HG03095 (cell line): ENCODE results near the gene ATG9A.

Source experiments
- ATAC-seq: cut with Tn5 transposase; IDR thresholded peaks from one replicate; pipeline ENCODE4 v1.9.1; 2021; ENCODE audit warnings: moderate library complexity; ENCODE audit not compliant: unreplicated experiment

Gene ATG9A

DNA sequence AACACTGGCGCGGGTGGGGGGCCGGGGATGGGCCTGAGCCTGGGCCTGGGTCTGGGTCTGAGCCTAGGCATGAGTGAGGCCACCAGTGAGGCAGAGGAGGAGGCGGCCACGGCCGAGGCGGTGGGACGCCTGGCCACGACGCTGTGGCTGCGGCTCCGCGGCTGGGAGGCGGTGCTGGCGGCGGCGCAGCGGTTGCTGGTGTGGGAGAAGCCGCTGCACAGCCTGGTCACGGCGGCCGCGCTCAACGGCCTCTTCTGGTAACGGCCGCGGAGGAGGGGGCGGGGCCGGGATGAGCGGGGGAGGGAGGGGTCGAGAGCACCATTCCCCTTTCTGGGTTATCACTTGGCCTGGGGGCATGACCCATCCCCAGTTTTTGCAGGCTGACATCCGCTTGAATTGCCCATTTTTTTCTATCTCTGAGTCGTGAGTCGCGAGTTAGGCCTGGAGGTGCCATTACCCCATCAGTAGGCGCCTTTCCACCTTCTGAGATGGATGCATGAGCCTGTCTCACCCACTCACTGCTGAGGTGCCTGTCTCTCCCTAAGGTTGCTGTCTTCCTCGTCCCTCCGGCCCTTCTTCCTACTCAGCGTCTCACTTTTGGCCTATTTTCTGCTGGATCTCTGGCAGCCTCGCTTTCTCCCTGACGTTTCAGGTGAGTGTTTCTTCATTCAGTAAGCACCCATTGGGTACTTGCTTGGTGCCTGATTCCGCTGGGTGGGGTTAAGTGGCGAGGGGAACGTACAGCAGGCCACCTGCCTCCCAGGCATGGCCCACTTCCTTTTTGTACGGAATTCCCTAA lies 50.9 kb downstream of the ATG9A start:
- peak; percentile 17 for ATAC-seq

GRCh38 chr2:219177552-219178376 lies 51.7 kb downstream of the ATG9A start, which contains the start of gene RETREG2:
Gene RETREG2, plus strand, starts transcription at chr2:219178275. Its CDS starts 78 bp downstream, at chr2:219178353.
- peak; percentile 37 for ATAC-seq

GRCh38 chr2:219176818-219177551 lies 52.5 kb downstream of the ATG9A start, which contains the start of gene CNPPD1:
Gene CNPPD1, minus strand, starts transcription at chr2:219176925. Its CDS starts 97 bp downstream, at chr2:219176828.
- ATAC-seq: peak; percentile 63

- peak; percentile 19 for ATAC-seq
These were observed 53.3 kb downstream of the ATG9A start for GRCh38 chr2:219175928-219176817.

- no peak for ATAC-seq
These were observed 54.0 kb downstream of the ATG9A start for GRCh38 chr2:219175486-219175885.

GRCh38 chr2:219174801-219175200 lies 54.6 kb downstream of the ATG9A start:
- no peak for ATAC-seq

DNA sequence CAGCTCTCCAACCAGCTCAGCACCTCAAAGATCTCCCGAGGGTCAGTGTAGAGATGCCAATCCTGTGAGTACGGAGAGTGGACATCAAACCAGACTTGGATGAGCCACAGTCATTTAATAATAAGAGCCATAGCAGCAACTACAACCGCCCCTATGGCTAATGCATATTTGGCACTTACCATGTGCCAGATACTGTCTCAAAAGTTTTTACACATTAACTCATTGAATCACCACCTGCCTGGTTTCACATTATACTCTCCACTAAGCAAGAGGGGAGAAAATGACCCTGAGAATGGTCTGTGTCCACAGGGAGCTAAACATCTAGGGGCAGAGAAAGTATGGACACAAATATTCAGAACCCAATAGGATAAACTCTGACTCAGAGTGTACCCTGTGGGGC lies 55.3 kb downstream of the ATG9A start:
- no peak for ATAC-seq

GRCh38 chr2:219173176-219173575 lies 56.3 kb downstream of the ATG9A start:
- no peak for ATAC-seq

DNA sequence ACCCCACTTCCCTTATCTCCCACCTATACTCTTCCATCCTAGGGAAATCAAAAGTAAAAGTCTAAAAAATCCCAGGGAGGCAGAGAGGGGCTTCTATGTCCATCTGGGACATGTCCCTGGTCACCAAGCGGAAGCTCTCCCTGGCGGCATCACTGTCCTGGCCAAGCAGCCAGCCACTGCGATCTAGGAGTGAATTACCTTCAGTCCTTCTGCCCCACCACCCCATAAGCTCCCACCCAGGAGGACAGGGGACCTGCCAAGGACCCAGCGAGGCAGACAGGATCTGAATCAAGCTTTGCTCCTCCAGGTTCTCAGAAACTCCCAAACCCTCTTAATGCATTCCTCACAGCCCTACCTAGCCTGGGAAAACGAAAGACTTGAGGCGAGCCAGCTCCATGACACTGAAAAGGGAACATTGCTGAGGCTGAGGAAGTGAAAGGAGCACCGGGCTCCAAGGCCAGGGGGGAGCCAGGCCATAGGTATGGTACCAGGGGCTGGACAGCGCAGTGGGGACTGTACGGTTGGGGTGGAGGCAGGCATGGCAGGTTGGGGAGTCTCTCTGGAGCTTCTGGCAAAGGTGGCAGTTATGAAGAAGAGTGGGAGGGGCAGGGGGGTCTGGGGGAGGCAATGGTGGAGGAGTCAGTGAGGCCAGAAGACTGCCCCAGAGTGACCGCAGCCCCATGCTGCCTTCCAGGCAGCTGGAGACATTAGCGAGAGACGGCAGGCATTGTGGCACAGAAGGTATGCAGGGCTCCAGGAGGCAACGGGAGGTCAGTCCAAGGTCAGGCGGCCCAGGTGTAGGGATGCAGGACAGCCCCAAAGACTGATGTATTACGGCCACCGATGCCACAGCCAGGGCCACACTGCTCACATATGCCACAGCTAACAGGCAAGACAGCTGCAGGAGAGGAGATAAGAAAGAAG lies 56.9 kb downstream of the ATG9A start:
- ATAC-seq: no peak

- ATAC-seq: no peak
These were observed 58.2 kb downstream of the ATG9A start for GRCh38 chr2:219171231-219171651.

DNA sequence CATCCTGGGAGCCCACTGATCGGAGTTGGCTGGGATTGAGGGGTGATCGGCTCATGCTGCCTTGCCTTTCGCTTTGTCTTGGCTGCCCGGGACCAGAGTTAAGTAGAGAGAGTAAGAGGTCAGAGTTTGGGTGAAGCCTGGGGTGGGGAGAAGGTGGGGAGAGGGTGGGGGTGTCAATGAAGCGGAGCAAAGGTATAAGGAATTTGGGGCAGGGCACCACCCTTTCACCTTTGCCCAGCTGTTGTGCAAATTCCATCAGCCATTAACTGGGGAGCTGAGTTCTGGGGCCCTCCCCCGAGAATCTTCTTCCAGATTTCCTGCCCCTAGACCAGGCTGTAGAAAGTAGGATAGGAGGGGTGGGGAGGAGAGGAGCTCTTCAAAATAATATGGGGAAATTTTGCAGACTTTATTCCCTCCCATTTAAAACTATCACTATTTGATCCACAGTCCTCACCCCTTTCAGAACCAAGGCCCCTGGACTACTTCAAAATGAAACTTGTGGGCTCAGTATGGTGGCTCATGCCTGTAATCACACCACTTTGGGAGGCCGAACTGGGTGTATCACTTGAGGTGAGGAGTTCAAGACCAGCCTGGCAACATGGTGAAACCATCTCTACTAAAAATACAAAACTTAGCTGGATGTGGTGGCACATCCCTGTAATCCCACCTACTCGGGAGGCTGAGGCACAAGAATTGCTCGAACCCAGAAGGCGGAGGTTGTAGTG lies 59.3 kb downstream of the ATG9A start, which contains the start of gene SLC23A3:
TSS of gene SLC23A3 (minus strand) at position 100 of the 725 bp plus-strand sequence. CDS start at position 55, 45 bp downstream.
- ATAC-seq: no peak
